ENCODE measurements around the gene COL28A1.

The COL28A1 gene

DNA sequence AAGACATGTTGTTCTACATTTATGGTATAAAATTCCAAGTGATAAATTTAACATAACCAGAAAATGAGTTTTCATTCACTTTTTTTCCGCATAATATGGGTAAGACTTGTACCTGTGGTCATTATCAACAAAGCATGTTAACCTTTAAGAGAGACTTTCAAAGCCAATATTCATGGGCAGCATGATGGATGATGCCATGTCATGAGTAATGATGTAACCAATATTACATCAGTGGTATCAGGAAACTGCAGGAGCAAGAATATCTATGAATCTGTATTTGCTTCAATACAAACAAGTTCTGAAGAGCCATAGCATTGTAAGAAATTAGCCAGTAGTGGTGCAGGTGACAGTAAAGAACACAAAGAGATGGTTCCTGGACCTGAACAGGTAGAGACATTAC is 226.5 kb downstream of the COL28A1 start:
- Histone ChIP-seq H3K79me2 (ENCODE audit: insufficient read depth, low read length) (no peaks in the 10 kb centered on the region), H3K27me3 (ENCODE audit: insufficient read depth, low read length, poor library complexity) (peaks cover 6% of the 10 kb centered on the region), H3K4me1 (ENCODE audit: insufficient read depth, low read length) (no peaks in the 10 kb centered on the region), H2AFZ (ENCODE audit: low read depth, low read length) (no peak overlapping the region), H3K9ac (ENCODE audit: low read depth, low read length) (no peak overlapping the region), H3K27ac (ENCODE audit: low read length) (no peak overlapping the region), H3K4me2 (ENCODE audit: insufficient read depth, low read length) (no peak overlapping the region), H4K20me1 (ENCODE audit: insufficient read depth, low read length) (no peaks in the 10 kb centered on the region), H3K9me3 (ENCODE audit: insufficient read depth, low read length, severe bottlenecking) (no peaks in the 10 kb centered on the region), H3K36me3 (ENCODE audit: insufficient read depth, low read length) (no peaks in the 10 kb centered on the region), H3K4me3 (ENCODE audit: low read depth in 1 of 2, low read length in 2 of 2) (no peak overlapping the region)
- TF ChIP-seq EZH2 (IDR thresholded peaks at IDR 0.05; ENCODE audit: borderline replicate concordance, low read depth, low read length, severe bottlenecking), result no peak
- TF ChIP-seq, protein P1, sequence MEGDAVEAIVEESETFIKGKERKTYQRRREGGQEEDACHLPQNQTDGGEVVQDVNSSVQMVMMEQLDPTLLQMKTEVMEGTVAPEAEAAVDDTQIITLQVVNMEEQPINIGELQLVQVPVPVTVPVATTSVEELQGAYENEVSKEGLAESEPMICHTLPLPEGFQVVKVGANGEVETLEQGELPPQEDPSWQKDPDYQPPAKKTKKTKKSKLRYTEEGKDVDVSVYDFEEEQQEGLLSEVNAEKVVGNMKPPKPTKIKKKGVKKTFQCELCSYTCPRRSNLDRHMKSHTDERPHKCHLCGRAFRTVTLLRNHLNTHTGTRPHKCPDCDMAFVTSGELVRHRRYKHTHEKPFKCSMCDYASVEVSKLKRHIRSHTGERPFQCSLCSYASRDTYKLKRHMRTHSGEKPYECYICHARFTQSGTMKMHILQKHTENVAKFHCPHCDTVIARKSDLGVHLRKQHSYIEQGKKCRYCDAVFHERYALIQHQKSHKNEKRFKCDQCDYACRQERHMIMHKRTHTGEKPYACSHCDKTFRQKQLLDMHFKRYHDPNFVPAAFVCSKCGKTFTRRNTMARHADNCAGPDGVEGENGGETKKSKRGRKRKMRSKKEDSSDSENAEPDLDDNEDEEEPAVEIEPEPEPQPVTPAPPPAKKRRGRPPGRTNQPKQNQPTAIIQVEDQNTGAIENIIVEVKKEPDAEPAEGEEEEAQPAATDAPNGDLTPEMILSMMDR (IDR thresholded peaks at IDR 0.05; ENCODE audit: borderline replicate concordance, extremely low read depth, low read length, poor library complexity, severe bottlenecking), result no peak
- no peak for DNase-seq
- ATAC-seq (ENCODE audit: insufficient read depth, low read depth), result no peak
